Mesendoderm (in vitro differentiated cells): Measurements from ENCODE around the gene ENDOV.

Source experiments
- DNase-seq: peaks from one replicate; pipeline ENCODE4 v3.0.0; 2013
- H2AK5ac ChIP-seq: 2 replicates; pipeline ENCODE4 v1.6.1; 2013; ENCODE audit warnings: low read length, inconsistent platforms
- H2BK120ac ChIP-seq: 2 replicates; pipeline ENCODE4 v1.6.1; 2013; ENCODE audit warnings: low read depth, mild to moderate bottlenecking, low read length, moderate library complexity, mixed read lengths
- H2BK15ac ChIP-seq: replicated peaks from 2 replicates; pipeline ENCODE4 v1.6.1; 2013; ENCODE audit warnings: low read depth, mild to moderate bottlenecking, moderate library complexity
- H2BK5ac ChIP-seq: 2 replicates; pipeline ENCODE4 v1.6.1; 2013; ENCODE audit warnings: low read length, inconsistent platforms
- H3K18ac ChIP-seq: 2 replicates; pipeline ENCODE4 v1.6.1; 2013; ENCODE audit warnings: mild to moderate bottlenecking, low read length, mixed read lengths
- H3K23ac ChIP-seq: one replicate; pipeline ENCODE4 v1.6.1; 2013; ENCODE audit warnings: low read length
- H3K27ac ChIP-seq: 2 replicates; pipeline ENCODE4 v1.5.1; 2013; ENCODE audit warnings: low read depth, mild to moderate bottlenecking, inconsistent platforms, low read length, moderate library complexity
- H3K27me3 ChIP-seq: 2 replicates; pipeline ENCODE4 v1.6.1; 2013; ENCODE audit warnings: low read length, control low read depth, mild to moderate bottlenecking, inconsistent platforms; ENCODE audit not compliant: insufficient read depth, poor library complexity
- H3K36me3 ChIP-seq: 2 replicates; pipeline ENCODE4 v1.6.1; 2013; ENCODE audit warnings: low read length, inconsistent platforms; ENCODE audit not compliant: control insufficient read depth, insufficient read depth
- H3K4ac ChIP-seq: one replicate; pipeline ENCODE4 v1.6.1; 2013; ENCODE audit warnings: low read depth, mild to moderate bottlenecking, low read length, moderate library complexity
- H3K4me1 ChIP-seq: 2 replicates; pipeline ENCODE4 v1.6.1; 2013; ENCODE audit warnings: low read depth, low read length, inconsistent platforms; ENCODE audit not compliant: control insufficient read depth
- H3K4me2 ChIP-seq: 2 replicates; pipeline ENCODE4 v1.6.1; 2013; ENCODE audit warnings: low read length
- H3K4me3 ChIP-seq: 2 replicates; pipeline ENCODE4 v1.5.1; 2013; ENCODE audit warnings: mild to moderate bottlenecking, low read length
- H3K56ac ChIP-seq: one replicate; pipeline ENCODE4 v1.6.1; 2013; ENCODE audit warnings: low read length
- H3K79me1 ChIP-seq: 2 replicates; pipeline ENCODE4 v1.6.1; 2013; ENCODE audit warnings: low read length, inconsistent platforms
- H3K79me2 ChIP-seq: 2 replicates; pipeline ENCODE4 v1.6.1; 2013; ENCODE audit warnings: mild to moderate bottlenecking, low read length; ENCODE audit not compliant: control insufficient read depth, insufficient read depth
- H3K9ac ChIP-seq: 2 replicates; pipeline ENCODE4 v1.6.1; 2013; ENCODE audit warnings: low read length, inconsistent platforms
- H4K5ac ChIP-seq: one replicate; pipeline ENCODE4 v1.6.1; 2013; ENCODE audit warnings: low read length
- H4K8ac ChIP-seq: one replicate; pipeline ENCODE4 v1.6.1; 2013; ENCODE audit warnings: low read depth, mild to moderate bottlenecking, control low read depth, low read length, moderate library complexity
- WGBS: extraction: QIAGEN DNeasy Blood & Tissue Kit; methylation state at CpG from one replicate; pipeline ENCODE4 v1.1.7; 2013; ENCODE audit warnings: low lambda C conversion rate, missing lambda C conversion rate; ENCODE audit not compliant: insufficient coverage; ENCODE audit errors: extremely low coverage; 5-methylcytosine and 5-hydroxymethylcytosine counted together

The ENDOV gene

DNA sequence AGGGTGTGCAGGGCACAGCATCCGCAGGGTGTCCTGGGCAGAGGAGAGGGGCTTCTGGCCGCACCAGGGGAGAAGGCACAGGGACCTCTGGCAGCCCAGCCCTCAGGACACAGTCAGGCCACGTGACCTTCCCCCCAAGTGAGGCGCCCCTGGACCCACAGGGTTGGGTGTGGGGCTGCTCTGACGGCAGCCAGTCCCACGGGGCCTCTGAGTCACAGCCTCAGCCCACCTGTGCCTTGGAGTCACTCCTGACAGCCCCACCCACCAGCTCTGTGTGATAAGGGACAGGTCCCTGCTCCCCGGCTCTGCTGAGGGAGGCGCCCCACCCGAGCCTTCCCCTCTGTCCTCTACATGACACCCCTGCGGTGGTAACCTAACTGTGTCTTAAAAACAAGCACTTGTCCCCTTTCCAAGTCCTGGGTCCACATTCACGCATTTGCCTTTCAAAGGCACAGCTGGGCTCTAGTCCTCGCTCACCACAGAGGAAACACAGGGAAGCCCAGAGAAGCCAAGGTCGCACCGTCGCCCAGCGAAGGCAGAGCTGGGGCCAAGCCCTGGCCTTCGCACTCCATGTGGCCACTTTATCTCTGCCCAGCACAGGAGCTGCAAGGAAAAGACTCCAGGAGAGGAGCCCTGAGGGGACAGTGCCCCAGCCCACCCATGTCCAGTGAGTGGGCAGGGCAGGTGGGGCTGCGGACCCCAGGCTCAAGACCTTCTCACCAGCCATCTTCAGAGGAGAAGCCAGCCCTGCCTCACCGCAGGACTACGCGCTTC is 66.5 kb downstream of the ENDOV start:
- Histone ChIP-seq H4K8ac (no peak overlapping the region), H2BK5ac (no peak overlapping the region), H3K18ac (no peak overlapping the region), H3K56ac (no peak overlapping the region), H3K36me3 (no peaks in the 10 kb centered on the region), H3K27me3 (peaks cover 31% of the 10 kb centered on the region), H3K4me3 (no peak overlapping the region), H3K79me2 (no peaks in the 10 kb centered on the region), H2BK120ac (no peak overlapping the region), H3K4me2 (no peak overlapping the region), H3K79me1 (no peaks in the 10 kb centered on the region), H3K4me1 (no peaks in the 10 kb centered on the region), H3K4ac (no peak overlapping the region), H4K5ac (no peak overlapping the region), H3K23ac (no peak overlapping the region), H3K27ac (no peak overlapping the region), H2AK5ac (no peak overlapping the region), H3K9ac (no peak overlapping the region), H2BK15ac (no peak overlapping the region)
- no CpG with 5 or more reads among the region's 21 CpGs for WGBS
- no peak for DNase-seq

DNA sequence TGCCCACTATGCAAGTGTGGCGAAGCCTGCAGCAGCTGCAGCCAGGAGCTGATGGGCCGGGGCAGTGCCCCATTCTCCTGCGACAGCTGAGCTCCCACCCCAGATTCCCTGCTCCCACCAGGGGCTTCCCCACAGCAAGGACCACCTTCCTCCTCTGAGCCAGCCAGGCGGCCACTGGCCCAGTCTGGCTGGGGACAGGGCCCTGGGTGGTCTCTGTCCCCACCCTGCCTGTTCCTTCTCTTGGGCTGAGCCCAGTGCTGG is 67.0 kb downstream of the ENDOV start:
- Histone ChIP-seq H3K18ac (no peak overlapping the region), H2BK15ac (no peak overlapping the region), H3K4me1 (no peaks in the 10 kb centered on the region), H3K36me3 (no peaks in the 10 kb centered on the region), H2AK5ac (no peak overlapping the region), H3K23ac (no peak overlapping the region), H3K9ac (no peak overlapping the region), H2BK5ac (no peak overlapping the region), H3K79me2 (no peaks in the 10 kb centered on the region), H3K56ac (no peak overlapping the region), H4K8ac (no peak overlapping the region), H3K27me3 (peaks cover 27% of the 10 kb centered on the region), H3K4ac (no peak overlapping the region), H3K27ac (no peak overlapping the region), H4K5ac (no peak overlapping the region), H2BK120ac (no peak overlapping the region), H3K79me1 (no peaks in the 10 kb centered on the region), H3K4me3 (no peak overlapping the region), H3K4me2 (no peak overlapping the region)
- no peak for DNase-seq
- no CpG with 5 or more reads among the region's 4 CpGs for WGBS

DNA sequence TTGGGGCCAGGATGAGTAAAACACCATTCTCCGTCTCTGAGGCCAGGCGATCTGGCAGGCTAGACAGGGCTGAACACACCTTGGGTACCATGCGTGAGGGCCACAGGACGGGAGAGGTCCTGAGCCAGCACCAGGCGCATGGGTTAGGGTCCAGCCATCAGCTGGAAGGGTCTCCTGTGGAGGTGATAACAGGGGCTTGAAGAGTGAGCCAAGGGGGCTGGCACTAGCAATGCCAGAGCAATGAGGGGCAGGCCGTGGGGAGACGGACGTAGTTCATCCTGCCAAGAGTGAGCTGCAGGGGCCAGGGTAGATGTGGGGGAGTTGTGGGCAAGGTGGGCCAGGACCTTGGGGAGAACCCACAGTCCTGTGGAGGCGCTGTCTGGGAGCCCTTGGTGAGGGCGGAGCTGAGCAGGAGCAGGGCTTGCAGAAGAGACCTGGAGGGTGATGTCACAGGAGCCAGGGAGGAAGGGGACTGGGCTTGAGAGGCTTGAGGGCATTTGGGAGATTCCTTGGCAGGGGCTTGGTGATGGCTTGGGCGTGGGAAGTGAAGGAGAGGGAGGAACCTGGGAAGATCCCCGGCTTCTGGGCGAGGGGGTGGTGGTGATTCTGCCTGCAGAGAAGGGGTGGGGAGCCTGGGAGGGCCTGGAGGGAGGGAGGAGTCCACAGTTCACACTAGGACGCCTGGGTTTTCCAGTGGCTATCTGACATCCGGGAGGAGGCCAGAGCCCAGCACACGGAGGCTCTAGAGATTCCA is 67.8 kb downstream of the ENDOV start:
- WGBS: no CpG with 5 or more reads among the region's 16 CpGs

DNA sequence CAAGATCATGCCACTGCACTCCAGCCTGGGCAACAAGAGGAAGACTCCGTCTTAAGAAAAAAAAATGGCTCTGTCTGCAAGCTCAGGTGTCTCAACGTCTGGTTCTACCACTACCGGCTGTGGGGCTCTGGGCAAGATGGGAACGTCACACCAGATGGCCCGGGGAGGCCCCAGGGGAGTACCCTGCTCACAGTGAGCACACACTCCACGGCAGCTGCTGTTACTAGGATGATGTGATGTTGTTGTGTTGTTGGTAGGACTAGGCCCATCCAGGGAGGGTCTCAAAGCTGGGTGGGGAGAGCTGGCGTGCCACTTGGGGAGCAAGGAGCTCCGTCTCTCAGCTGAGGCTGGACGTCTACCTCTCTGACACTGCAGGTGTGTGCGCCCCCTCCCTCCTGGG is 70.9 kb downstream of the ENDOV start:
- no peaks in the 10 kb centered on the region for H3K4me1 ChIP-seq
- H2AK5ac ChIP-seq: no peak overlapping the region
- H2BK15ac ChIP-seq: no peak overlapping the region
- H3K27me3 ChIP-seq: peaks cover 4% of the 10 kb centered on the region
- no peak overlapping the region for H3K27ac ChIP-seq
- no peak overlapping the region for H2BK5ac ChIP-seq
- no CpG with 5 or more reads among the region's 10 CpGs for WGBS
- no peak for DNase-seq
- H3K9ac ChIP-seq: no peak overlapping the region
- H3K4me2 ChIP-seq: no peak overlapping the region
- H3K4me3 ChIP-seq: no peak overlapping the region
- no peak overlapping the region for H2BK120ac ChIP-seq
- H3K23ac ChIP-seq: no peak overlapping the region
- no peak overlapping the region for H4K8ac ChIP-seq
- H3K18ac ChIP-seq: no peak overlapping the region
- no peaks in the 10 kb centered on the region for H3K79me2 ChIP-seq
- H3K56ac ChIP-seq: no peak overlapping the region
- no peak overlapping the region for H3K4ac ChIP-seq
- H3K36me3 ChIP-seq: no peaks in the 10 kb centered on the region
- H3K79me1 ChIP-seq: no peaks in the 10 kb centered on the region
- H4K5ac ChIP-seq: no peak overlapping the region

More for the DNA sequence above, 67.8 kb downstream of the ENDOV start:
- H4K8ac ChIP-seq: no peak overlapping the region
- H2AK5ac ChIP-seq: no peak overlapping the region
- H2BK120ac ChIP-seq: no peak overlapping the region
- no peak overlapping the region for H2BK15ac ChIP-seq
- DNase-seq: no peak
- no peak overlapping the region for H3K4me3 ChIP-seq
- no peak overlapping the region for H3K4me2 ChIP-seq
- H3K36me3 ChIP-seq: no peaks in the 10 kb centered on the region
- no peak overlapping the region for H3K18ac ChIP-seq
- no peak overlapping the region for H3K4ac ChIP-seq
- H4K5ac ChIP-seq: no peak overlapping the region
- no peaks in the 10 kb centered on the region for H3K79me2 ChIP-seq
- peaks cover 20% of the 10 kb centered on the region for H3K27me3 ChIP-seq
- no peak overlapping the region for H3K27ac ChIP-seq
- H3K9ac ChIP-seq: no peak overlapping the region
- H3K79me1 ChIP-seq: no peaks in the 10 kb centered on the region
- H3K23ac ChIP-seq: no peak overlapping the region
- H3K4me1 ChIP-seq: no peaks in the 10 kb centered on the region
- H2BK5ac ChIP-seq: no peak overlapping the region
- H3K56ac ChIP-seq: no peak overlapping the region

DNA sequence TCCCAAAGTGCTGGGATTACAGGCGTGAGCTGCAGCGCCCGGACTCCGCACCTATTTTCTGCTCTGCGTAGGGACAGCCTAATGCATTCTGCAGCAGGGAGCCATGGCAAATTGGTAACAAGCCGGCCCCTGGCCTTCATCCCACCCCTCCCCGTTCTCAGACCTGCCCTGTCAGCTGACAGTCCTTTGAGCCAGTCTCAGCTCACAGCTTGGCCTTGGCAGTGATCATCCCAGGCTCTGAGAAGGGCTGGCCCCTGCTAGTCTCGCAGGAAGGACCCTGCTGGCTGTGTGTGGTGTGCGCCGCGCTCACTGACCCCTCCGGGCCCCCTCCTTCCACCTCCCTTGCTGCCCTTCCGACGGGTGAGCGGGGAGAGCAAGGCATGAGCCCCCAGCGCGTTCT is 71.7 kb downstream of the ENDOV start:
- Histone ChIP-seq H3K23ac (no peak overlapping the region), H3K79me2 (no peaks in the 10 kb centered on the region), H3K4me3 (no peak overlapping the region), H3K36me3 (no peaks in the 10 kb centered on the region), H2BK5ac (no peak overlapping the region), H3K27ac (no peak overlapping the region), H2BK15ac (no peak overlapping the region), H2BK120ac (no peak overlapping the region), H3K79me1 (no peaks in the 10 kb centered on the region), H4K5ac (no peak overlapping the region), H3K4me2 (no peak overlapping the region), H3K27me3 (peaks cover 3% of the 10 kb centered on the region), H3K18ac (no peak overlapping the region), H2AK5ac (no peak overlapping the region), H3K56ac (no peak overlapping the region), H3K4me1 (no peaks in the 10 kb centered on the region), H4K8ac (no peak overlapping the region), H3K4ac (no peak overlapping the region), H3K9ac (no peak overlapping the region)
- DNase-seq: no peak
- WGBS: no CpG with 5 or more reads among the region's 17 CpGs
